ENCODE results near the gene CRKL.

The CRKL gene

DNA sequence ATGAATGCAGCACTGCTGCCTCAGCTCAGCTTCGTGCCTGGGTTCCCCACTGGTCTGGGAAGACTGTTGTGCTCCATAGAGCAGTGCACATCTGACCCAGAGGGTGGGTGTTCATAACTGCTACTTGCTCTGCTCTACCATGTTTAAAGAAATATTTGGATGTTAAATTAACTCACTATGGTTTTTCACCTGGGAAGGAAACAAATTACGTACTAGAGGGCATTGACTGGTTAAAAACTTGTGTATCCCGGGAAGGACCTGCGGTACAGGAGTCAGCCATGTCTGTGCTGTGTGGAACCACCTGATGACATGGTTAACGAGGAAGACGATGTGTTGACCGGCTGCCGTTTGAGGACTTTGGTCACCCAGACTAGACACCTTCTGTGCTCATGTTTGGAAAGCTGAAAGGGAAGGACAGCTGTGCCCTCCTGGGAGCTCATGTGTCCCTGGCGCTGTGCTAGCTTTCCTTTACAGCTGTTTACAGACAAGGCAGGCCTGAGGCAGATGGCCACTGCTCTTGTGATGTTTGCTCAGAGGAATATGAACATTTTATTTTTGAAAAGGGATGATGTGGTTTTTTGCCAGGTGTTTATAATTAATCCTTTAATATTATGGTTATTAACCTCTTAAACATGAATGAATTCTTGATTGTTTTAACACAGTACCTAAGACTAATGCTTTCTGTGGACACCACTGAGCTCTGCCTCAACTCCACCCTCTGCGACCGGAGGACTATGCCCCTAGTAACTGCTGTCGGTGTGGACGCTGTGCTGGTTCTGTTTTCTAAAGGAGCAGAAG, 35.5 kb downstream of the CRKL start:
- no peak for DNase-seq (ENCODE audit: low read depth in 2 of 2)

DNA sequence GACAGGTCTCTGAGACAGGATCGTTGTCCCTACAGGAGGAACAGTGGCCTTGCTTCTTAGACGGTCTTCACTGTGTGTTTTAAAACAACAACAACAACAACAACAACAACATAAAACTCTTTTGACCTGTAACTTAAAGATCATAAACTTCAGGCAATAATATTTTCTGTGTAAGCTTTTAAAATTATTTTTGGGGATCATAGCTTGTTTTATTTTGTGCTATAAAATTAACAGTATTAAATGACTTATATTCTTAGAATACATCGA, 36.1 kb downstream of the CRKL start:
- no peak for DNase-seq (ENCODE audit: low read depth in 2 of 2)

DNA sequence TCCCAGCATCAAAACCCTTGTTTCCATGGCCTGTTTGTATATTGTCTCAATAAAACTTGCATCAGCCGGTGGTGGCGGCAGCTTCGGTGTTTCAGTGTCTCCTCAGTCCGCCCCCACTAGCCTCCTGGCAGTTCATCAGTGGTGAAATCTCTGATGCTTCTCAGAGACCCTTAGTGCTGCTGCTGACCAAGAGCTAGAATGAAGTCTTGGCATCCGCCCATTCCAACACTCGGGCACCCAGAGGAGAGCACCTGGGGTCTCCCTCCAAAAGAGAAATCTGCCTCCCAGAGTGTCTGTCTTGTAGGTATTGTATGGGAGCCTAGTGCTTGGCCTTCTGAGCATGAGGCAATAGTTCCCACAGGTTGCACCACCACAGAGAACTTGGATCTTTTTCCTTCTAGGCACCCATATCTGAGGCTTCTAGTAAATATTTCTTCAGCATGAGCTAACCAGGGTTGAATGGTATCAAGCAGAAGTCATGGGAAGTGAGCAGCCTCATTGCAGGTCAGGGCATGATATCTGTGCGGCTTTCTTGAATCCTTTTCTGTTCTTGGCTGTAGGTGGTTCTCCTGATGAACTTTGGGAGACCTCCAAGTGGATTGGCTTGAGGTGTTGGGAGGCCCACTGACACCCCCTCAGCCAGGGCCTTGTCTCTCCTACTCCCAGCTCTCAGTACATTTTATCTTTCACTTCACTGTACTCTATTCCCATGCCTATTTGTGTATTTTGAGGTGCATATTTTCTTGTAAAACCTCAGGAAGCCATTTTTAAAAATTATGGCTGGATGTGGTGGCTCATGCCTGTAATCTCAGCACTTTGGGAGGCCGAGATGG, 36.7 kb downstream of the CRKL start:
- DNase-seq (ENCODE audit: low read depth in 2 of 2) = no peak

DNA sequence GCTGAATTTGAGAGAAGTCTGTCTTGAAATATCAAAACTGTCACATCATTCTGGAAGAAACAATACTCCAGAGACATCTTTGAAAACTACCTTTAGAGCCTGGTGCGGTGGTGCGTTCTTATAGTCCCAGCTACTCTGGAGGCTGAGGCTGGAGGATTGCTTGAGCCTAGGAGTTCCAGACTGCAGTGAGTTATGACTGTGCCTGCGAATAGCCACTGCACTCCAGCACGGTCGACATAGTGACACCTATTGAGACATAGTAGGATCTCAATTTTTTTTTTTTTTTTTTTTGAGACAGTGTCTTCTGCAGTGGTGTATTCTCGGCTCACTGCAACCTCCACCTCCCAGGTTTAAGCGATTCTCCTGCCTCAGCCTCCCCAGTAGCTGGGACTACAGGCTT, 38.3 kb downstream of the CRKL start:
- no peak for DNase-seq (ENCODE audit: low read depth in 2 of 2)

DNA sequence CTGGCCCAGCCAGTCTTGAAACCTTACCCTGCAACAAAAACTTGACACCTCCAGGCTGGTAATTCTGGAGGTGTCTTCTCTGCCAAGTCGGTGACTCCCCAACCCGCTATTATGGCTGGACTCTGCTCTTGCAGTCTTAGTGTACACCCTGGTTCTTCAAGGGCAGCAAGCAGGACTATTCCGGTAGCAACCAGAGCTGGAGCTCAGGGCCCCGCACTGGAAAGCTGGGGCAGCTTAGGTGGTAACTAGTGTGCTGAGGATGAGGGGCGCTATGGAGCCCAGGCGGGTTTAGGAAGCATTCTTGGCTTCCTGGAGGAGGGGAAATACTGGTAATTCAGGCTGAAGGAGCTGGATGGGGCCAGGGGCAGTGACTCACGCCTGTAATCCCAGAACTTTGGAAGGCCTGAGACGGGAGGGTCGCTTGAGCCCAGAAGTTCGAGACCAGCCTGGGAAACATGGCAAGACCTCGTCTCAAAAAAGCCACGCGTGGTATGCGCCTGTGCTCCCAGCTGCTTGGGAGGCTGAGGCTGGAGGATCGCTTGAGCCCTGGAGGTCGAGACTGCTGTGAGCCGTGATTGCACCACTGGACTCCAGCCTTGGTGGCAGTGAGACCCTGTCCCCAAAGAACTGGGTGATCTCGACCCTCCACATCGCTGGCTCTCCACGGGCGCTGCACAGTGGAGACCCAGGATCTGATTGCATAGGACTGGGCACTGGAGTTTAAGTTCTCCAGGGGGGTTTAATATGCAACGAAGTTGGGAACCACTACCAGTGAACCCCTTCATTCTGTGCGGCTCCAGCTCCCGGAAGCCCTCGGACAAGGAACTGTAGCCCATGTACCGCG, 39.3 kb downstream of the CRKL start:
- DNase-seq (ENCODE audit: low read depth in 2 of 2) = no peak

DNA sequence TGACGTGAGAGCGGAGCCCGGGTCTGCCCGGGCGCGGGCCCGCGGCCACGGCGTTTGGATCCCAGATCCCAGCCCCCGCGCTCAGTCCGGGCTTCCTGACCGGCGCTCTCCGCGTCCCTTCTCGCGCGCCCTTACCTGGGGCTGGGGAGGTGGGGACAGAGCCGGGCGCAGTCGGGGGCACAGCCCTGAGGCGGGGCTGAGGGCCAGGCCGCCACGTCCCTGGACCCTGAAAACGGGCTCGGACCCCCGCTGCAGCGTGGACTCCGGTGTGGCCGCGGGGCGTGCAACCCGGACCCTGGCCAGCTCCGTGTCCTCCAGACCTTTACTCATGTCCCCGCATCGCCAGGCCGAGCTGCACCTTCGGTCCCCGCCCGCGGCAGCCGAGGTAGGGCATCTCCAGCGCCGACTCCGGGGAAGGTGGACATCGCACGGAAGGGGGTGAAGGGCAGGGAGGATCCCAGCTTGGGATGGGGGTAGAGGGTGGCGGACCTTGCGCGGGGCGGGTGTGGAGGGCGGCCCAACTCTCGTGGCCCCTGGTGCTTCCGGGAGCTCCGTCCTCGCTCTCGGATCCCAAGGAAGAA, 40.0 kb downstream of the CRKL start:
- no peak for DNase-seq (ENCODE audit: low read depth in 2 of 2)

DNA sequence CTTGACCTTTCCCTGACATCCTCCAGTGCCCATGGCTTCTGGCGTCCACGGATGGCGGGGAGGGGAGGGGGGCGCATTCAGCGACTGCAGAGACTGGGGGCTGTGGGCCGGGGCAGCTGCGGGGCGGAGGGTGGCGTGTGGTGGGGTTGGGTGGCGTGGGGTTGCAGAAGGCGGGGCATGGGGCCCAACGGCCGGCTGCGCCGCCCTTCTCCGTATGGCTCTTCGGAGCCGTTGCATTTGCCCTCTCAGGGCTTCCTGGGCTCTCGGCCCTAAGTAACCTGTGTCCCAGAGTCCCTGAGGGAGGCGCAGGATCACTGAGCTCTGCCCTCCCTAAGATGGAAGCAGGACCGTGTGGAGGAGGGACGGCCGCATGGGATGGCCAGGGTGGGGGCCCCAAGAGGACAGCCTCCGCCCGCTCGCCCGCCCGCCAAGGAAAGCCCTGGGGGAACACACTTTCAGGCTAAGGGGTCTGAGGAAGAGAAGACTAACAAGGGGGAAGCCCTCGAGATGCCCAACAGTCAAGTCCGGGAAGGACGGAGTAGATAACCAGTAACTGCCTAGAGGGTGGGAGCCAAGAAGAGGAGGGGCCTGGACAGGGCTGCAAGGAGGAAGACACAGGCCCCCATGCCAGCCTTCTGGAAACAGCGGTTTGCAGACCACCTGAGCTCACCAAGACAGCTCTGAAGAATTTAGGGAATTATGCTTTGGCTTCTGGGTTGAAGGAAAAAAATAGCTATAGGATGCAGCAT, 40.6 kb downstream of the CRKL start:
- no peak for DNase-seq (ENCODE audit: low read depth in 2 of 2)

DNA sequence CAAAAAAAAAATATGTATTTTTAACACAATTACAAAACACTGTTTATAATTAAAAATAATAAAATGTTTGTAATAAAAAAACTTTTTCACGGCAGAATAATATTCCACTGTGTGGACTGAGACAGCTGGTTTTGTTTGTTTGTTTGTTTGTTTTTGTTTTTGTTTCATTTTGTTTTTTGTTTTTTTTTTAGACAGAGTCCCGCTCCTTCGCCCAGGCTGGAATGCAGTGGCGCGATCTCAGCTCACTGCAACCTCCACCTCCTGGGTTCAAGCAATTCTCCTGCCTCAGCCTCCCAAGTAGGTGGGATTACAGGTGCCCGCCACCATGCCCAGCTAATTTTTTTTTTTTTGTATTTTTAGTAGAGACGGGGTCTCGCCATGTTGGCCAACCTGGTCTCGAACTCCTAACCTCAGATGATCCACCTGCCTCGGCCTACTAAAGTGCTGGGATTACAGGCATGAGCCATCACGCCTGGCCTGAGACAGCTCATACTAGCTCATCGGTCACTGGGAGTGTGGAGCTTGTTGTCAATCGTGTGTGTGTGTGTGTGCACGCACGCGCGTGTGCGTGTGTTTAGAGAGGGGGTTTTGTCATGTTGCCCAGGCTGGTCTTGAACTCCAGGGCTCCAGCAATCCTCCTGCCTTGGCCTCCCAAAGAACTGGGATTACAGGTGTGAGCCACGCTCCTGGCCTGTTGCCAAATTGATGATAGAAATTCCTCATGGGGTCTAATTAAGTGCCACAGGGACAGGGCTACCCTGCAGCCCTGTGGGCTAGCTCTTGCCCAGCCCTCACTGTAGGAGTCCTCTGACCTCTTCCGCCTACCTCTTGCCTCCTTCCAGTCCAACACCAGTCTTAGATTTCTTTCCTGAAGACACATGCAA, 42.6 kb downstream of the CRKL start:
- no peak for DNase-seq (ENCODE audit: low read depth in 2 of 2)

DNA sequence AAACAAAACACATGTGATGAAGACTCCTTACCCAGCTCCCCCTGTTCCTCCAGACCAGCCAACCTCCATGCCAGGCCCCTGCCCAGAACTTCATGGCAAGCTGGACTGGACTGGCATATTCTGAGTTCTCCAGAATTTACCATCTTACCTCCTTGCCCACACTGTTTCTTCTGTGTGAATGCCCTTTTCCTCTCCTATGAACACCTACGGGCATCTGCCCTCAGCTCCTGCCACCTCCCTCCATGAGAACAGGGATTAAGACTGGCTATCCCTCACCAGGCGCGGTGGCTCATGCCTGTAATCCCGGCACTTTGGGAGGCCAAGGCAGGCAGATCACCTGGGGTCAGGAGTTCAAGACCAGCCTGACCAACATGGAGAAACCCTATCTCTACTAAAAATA, 43.4 kb downstream of the CRKL start:
- no peak for DNase-seq (ENCODE audit: low read depth in 2 of 2)

DNA sequence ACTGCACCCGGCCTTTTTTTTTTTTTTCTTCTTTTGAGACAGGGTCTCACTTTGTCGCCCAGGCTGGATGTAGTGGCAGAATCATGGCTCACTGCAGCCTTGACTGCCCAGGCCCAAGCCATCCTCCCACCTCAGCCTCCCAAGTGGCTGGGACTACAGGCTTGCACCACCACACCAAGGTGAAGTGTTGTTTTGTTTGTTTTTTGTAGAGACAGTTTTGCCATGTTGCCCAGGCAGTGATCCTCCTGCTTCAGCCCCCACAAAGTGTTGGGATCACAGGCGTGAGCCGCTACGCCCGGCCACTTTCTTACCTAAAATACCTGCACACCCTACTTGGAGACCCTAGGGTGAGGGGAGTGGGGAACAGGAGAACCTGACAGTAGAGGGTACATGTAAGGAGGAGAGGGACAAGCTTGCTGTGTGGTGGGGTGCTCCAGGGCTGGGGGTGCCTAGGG, 45.3 kb downstream of the CRKL start:
- no peak for DNase-seq (ENCODE audit: low read depth in 2 of 2)

DNA sequence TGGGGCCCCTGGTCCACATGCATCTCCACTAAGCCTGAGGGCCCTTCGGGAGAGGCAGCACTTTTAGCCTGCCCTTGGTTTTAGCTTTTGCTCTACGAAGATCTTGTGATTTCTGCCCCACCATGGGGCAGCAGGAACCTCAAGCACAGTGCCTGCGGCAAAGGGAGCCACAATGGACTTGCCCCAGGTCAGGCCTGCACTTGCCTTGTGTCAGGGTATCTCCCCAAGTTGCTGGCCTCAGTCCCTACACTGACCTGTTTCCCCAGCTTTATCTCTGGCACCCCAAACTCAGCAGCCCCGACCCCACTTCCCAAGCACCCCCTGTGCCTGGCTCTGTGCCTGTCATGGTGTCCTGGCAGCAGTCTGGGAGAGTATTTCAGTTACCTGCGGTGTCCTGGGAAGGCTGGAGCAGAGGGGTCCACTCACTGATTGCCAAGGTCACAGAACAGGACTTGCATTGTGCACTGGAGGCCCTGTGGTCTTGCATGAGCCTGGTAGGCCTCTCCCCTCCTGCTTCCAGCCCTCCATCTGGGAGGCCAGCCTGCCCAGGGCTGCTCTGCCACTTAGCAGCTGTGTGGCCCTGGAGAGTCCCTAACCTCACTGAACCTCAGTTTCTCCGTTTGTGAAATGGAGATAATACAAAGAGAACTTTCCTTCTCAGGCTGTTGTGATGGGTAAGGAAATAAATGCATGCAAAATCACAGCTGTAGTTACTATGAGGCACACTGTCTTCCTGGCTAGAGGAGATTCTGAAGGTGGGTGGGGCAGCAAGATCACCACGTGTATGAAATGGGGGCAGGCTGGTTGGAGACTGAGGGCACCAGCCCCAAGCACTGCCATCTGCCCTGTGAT, 46.2 kb downstream of the CRKL start:
- no peak for DNase-seq (ENCODE audit: low read depth in 2 of 2)

DNA sequence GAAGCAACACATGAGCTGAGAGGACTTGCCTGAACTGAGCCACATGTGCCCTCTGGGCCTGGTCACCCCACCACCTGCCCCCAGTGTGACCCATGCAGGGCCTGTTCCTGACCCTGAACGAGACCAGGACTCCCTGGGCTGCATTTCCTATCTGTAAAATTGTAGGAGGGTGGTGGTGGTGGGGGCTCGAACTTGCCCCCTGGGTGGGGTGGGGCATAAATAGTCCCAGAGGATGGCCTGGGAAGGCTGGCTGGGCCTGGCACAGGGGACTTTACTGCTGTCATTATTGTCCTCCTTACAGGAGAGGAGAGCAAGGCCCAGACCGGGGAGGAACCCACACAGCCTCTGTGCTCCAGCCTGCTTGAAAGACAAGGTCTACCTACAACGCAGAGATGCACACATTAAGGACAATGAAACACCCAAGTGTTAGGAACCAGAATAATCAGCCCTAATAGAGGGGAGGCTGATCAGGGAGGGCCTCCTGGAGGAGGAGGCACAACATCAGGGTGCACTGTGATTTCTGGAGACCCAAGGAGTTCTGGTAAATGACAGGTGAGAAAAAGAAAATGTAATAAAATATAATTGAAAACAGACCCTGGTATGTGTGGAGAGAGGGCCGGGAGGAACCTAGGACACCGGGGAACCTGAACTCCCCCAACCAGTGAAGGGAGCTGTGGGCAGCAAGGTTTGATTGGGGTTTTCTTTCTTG, 47.0 kb downstream of the CRKL start:
- no peak for DNase-seq (ENCODE audit: low read depth in 2 of 2)

DNA sequence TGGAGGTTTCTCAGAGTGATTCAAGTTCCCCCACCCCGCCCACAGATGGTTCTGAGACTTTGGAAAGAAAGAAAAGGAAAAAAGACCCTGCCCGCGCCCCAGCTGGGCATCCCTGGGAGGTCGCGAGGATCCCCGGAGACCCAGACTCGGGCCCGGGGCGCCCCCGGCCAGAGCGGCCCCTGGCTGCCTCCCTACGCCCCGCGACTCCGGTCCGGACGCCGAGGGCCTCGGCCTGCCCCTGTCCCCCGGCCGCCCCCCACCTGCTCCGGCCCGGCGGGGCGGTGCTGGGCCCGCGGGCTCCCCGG, 47.5 kb downstream of the CRKL start:
- DNase-seq (ENCODE audit: low read depth in 2 of 2) = no peak

DNA sequence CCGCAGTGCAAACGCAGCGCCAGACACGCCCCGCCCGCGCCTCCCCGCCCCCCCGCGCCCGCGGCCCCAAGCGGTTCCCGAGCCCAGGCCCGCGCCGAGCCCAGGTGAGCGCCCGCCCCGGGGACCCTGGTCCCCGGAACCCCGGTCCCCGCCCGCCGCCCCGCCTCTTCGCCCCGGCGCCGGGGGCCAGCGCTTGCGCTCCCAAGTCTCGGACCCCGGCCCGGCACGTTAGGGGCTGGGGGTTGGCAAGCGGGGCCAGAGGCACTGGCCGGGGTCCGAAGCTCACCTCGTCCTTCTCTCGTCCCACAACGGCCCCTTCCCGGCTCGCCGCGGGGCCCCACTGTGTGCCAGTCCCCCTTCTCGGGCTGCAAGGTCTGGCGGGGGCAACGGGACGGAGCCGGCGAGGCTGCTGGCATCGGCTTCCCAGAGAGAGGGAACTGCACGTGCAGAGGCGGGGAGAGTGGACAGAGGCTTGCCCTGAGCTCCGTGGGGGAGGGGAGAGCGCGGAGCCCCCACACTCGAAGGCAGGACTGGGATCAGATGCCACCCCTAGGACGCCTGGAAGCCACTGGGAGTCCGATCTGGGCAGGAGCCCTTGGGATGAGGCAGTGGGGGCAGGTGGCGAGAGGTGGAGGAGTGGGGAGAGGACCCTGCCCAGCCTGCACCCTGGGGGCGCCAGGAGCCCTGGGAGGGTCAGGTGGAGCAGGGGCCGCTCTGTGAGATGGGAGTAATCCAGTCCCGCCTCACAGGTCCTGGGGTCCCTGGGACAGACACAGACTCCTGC, 48.1 kb downstream of the CRKL start:
- DNase-seq (ENCODE audit: low read depth in 2 of 2) = no peak

DNA sequence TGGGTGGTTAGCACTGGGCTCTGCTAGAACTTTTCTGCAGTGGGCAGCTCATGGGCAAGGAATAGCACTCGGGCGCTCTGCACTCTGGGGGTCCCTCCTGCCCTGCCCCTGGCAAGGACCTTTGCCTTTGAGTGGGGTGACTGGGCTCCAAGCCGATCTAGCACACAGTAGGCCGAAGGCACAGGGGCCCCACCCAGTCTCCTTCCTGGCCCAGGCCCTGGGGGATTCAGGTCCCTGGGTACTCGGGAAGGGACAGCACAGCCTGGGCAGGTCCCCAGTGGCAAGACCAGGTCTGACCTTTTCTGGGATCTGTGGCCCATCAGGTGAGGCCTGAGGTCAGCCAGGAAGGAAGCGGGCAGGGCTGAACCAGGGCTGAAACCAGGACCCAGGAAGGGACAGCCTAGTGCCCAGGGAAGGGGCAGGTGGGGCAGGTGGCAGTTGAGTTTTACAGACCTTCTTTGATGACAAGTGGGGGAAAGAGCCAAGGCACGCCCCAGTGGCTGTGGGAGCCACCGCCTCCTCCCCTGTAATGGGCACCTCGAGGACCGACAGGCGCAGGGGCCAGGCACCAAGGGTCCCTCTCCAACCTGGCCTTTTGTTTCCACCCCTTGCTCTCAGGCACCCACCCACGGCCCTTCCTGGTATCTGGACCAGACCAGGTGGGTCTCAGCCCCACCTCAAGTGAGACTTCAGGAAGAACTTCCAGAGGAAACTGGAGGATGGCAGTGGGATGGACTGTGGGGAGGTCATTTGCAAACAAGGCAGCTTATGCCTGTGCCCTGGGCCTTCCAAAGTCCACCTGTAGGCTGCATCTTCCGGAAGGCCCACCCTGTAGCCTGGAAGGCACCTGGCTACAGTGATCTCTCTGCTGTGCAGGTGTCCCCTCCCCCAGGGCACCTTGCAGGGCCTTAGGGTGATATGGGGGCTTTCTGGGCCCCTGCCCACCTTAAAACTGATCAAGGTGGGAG, 49.0 kb downstream of the CRKL start:
- no peak for DNase-seq (ENCODE audit: low read depth in 2 of 2)

DNA sequence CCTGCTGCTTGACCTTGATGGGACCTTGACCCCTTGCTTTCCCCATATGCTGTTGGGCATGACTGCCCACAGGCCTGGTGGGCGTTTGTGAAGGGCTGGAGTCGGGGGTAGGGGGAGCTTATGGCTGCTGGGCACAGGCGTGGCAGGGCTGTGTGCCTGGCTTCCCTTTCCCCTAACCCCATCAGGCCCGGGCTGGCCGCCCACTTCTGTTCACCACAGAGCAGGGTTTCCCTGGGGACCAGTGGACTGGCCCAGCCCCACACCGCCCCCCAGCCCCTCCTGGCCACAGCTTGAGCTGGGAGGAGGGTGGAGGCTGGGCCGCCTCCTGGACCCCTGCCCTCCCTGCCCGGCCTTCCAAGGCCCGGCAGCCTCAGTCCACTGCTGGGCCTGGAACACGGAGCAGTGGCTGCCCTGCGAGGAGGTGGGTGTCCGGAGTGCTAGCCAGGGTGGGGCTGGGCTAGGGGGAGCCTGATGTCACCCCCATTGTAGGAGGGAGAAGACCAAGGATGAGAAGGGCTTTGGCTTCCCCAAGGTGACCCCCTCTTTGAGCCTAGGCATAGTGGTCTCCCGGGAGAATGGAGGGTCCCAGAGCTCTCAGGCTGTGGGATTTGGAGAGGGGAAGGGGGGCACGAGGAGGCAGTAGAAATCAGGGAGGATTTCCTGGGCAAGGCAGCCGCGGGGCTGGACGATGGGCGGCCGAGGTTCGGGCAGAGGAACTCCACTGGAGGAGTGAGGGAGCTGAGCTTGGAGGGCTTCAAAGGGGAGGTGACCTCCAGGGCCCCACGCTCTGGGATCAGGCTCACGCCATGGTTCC, 49.9 kb downstream of the CRKL start, which contains the start of gene AIFM3:
AIFM3 (plus strand) TSS at position 373 of the 814 bp plus-strand sequence. CDS start 690 bp downstream, outside the sequence.
- DNase-seq (ENCODE audit: low read depth in 2 of 2) = no peak

Data from stimulated activated CD8-positive, alpha-beta memory T cell treated with anti-CD3 and anti-CD28 coated beads, Interleukin-7, amount 100 ng/mL, for 1 hour (primary cell).